ENCODE results near the gene APOF. TPM values are rescaled to one million over a fixed set of nuclear protein-coding genes. Genes with fewer than 3 reads are reported as not detected.
"Not testable (repeated sequence)": the region's sequence is repeated elsewhere in the genome, so short reads cannot be mapped to it uniquely, and the experiment has no call there.

The APOF gene
- total RNA-seq, 1 donor from 2014 or later = not detected

- DNase-seq = no peak
Measured at GRCh38 chr12:56332512-56333196, 30.0 kb downstream of the APOF start.

- DNase-seq = no peak
Measured at GRCh38 chr12:56330936-56331490, 31.6 kb downstream of the APOF start.

GRCh38 chr12:56326533-56326932 is 36.1 kb downstream of the APOF start:
- no peak for DNase-seq

GRCh38 chr12:56326126-56326525 is 36.5 kb downstream of the APOF start:
- no peak for DNase-seq

GRCh38 chr12:56324206-56324605 is 38.5 kb downstream of the APOF start:
- no peak for DNase-seq

GRCh38 chr12:56321610-56322009 is 41.0 kb downstream of the APOF start:
- DNase-seq = not testable (repeated sequence)

GRCh38 chr12:56321027-56321426 is 41.6 kb downstream of the APOF start:
- DNase-seq = no peak

GRCh38 chr12:56317675-56318074 is 45.0 kb downstream of the APOF start:
- DNase-seq = no peak

- peak; percentile 95 for DNase-seq
Measured at GRCh38 chr12:56315622-56316473, 46.8 kb downstream of the APOF start, which contains the start of gene CNPY2. Gene CNPY2, minus strand, starts transcription at chr12:56315988. Its CDS starts 771 bp downstream, at chr12:56315217.

GRCh38 chr12:56315249-56315621 is 47.4 kb downstream of the APOF start:
- DNase-seq = no peak

GRCh38 chr12:56311003-56311402 is 51.7 kb downstream of the APOF start:
- no peak for DNase-seq

Small RNA genes lying within 50 kb of the gene (small RNA-seq; reads per million reads assigned to genes)
- gene RNU7-40P = not detected

Other genes starting within 250 kb of the APOF start
- gene RPL41, start 246.2 kb downstream of the APOF start, total RNA-seq = 1,070 TPM
- gene ZC3H10, start 244.6 kb downstream of the APOF start, total RNA-seq = 10.6 TPM
- 21.8 TPM for gene ESYT1, start 234.6 kb downstream of the APOF start, total RNA-seq
- 77.0 TPM for gene MYL6B, start 210.3 kb downstream of the APOF start, total RNA-seq
- gene MYL6, start 204.5 kb downstream of the APOF start, total RNA-seq = 417 TPM
- gene SMARCC2, start 173.4 kb downstream of the APOF start, total RNA-seq = 80.6 TPM
- 78.1 TPM for gene RNF41, start 140.9 kb downstream of the APOF start, total RNA-seq
- gene NABP2, start 138.5 kb downstream of the APOF start, total RNA-seq = 20.1 TPM
- not detected for gene SLC39A5, start 132.8 kb downstream of the APOF start, total RNA-seq
- 9.2 TPM for gene ANKRD52, start 104.5 kb downstream of the APOF start, total RNA-seq
- 12.9 TPM for gene COQ10A, start 95.9 kb downstream of the APOF start, total RNA-seq
- gene CS, start 62.5 kb downstream of the APOF start, total RNA-seq = 90.9 TPM
- gene CNPY2, start 46.9 kb downstream of the APOF start, total RNA-seq = 40.4 TPM
- gene PAN2, start 28.9 kb downstream of the APOF start, total RNA-seq = 29.9 TPM
- not detected for gene IL23A, start 24.0 kb downstream of the APOF start, total RNA-seq
- gene STAT2, start 2.8 kb downstream of the APOF start, total RNA-seq = 84.4 TPM
- 10.9 TPM for gene TIMELESS, start 86.6 kb upstream of the APOF start, total RNA-seq
- gene MIP, start 91.8 kb upstream of the APOF start, total RNA-seq = 0.62 TPM
- 1.6 TPM for gene SPRYD4, start 105.7 kb upstream of the APOF start, total RNA-seq
- gene GLS2, start 125.3 kb upstream of the APOF start, total RNA-seq = 5.9 TPM
- gene RBMS2, start 159.0 kb upstream of the APOF start, total RNA-seq = 3.0 TPM

Data from occipital lobe (tissue), 3 donors.